Lower leg skin (tissue), 3 donors: ENCODE measurements around the gene TMEM135.

Experiments used
- POLR2A ChIP-seq, 2 donors: fragments of 450-650 bp; IDR thresholded peaks; one replicate each; pipeline ENCODE4 v1.6.1; 2016 to 2017; ENCODE audit warnings: antibody characterized with exemption in 2 of 2, mild to moderate bottlenecking in 1 of 2, moderate library complexity in 1 of 2
- TF ChIP-seq, protein P1 (sequence below), 3 donors: fragments of 450-650 bp; IDR thresholded peaks; one replicate each; pipeline ENCODE4 v1.5.1; 2016; ENCODE audit warnings: antibody characterized with exemption in 3 of 3, mild to moderate bottlenecking in 3 of 3, moderate library complexity in 2 of 3

DNA sequence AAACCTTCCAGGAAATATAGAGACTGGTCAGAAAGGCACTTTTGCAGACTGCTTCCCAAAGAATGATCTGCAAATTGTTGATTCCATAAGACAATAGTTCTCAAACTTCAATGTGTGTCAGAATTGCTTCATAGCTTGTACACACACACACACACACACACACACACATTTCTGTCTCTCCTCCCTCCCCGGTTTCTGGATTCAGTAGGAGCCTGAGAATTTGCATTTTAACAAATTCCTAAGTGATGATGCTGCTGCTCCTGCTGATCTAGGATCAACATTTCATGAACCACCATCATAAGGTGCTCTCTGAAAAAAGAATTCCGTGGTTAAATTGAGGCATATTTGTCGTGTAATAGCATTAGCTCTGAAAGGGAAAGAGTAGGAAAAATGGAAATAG lies 47.2 kb upstream of the TMEM135 start:
- TF ChIP-seq, protein P1, sequence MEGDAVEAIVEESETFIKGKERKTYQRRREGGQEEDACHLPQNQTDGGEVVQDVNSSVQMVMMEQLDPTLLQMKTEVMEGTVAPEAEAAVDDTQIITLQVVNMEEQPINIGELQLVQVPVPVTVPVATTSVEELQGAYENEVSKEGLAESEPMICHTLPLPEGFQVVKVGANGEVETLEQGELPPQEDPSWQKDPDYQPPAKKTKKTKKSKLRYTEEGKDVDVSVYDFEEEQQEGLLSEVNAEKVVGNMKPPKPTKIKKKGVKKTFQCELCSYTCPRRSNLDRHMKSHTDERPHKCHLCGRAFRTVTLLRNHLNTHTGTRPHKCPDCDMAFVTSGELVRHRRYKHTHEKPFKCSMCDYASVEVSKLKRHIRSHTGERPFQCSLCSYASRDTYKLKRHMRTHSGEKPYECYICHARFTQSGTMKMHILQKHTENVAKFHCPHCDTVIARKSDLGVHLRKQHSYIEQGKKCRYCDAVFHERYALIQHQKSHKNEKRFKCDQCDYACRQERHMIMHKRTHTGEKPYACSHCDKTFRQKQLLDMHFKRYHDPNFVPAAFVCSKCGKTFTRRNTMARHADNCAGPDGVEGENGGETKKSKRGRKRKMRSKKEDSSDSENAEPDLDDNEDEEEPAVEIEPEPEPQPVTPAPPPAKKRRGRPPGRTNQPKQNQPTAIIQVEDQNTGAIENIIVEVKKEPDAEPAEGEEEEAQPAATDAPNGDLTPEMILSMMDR (IDR thresholded peaks at IDR 0.05), result no peak
- TF ChIP-seq POLR2A (IDR thresholded peaks at IDR 0.05), result no peak
